Measurements from ENCODE around the gene SP2. TPM values are rescaled to one million over a fixed set of nuclear protein-coding genes. Genes with fewer than 3 reads are reported as not detected.

Gene SP2
- total RNA-seq, 1 donor from 2014 or later, result 19.4 TPM

- intact Hi-C loops (cut with DNase I), result no loop called here
- Histone ChIP-seq H3K4me3 (no peak overlapping the region), H3K27me3 (ENCODE audit: low read depth) (no peaks in the 10 kb centered on the region), H3K27ac (no peak overlapping the region), H3K36me3 (no peaks in the 10 kb centered on the region), H3K4me1 (no peaks in the 10 kb centered on the region), H3K9me3 (no peaks in the 10 kb centered on the region)
- ATAC-seq (no peak), DNase-seq (peak; percentile 12)
- no peak for TF ChIP-seq CTCF (IDR thresholded peaks at IDR 0.05)
These were observed 7.7 kb upstream of the SP2 start for GRCh38 chr17:47888293-47888692.

GRCh38 chr17:47889734-47890529, 6.1 kb upstream of the SP2 start:
- TF ChIP-seq CTCF (IDR thresholded peaks at IDR 0.05), result peak; percentile 98
- DNase-seq, result peak; percentile 92
- Histone ChIP-seq H3K27me3 (ENCODE audit: low read depth) (no peaks in the 10 kb centered on the region), H3K27ac (no peak overlapping the region), H3K9me3 (no peaks in the 10 kb centered on the region), H3K4me3 (no peak overlapping the region), H3K36me3 (no peaks in the 10 kb centered on the region), H3K4me1 (peaks cover 15% of the 10 kb centered on the region)
- intact Hi-C loops (cut with DNase I), result loop anchor here (5.0 kb wide), 1 partner anchor 48 kb away; the partner anchor contains the start of gene SCRN2
- peak; percentile 93 to 95 for ATAC-seq

- H3K36me3 ChIP-seq, result no peaks in the 10 kb centered on the region
- ATAC-seq (no peak), DNase-seq (peak; percentile 22)
- H3K4me1 ChIP-seq, result peaks cover 15% of the 10 kb centered on the region
- TF ChIP-seq CTCF (IDR thresholded peaks at IDR 0.05), result no peak
- H3K27me3 ChIP-seq (ENCODE audit: low read depth), result no peaks in the 10 kb centered on the region
- intact Hi-C loops (cut with DNase I), result loop anchor here (5.0 kb wide), 1 partner anchor 49 kb away; the partner anchor contains the start of gene SCRN2
- no peak overlapping the region for H3K27ac ChIP-seq
- no peaks in the 10 kb centered on the region for H3K9me3 ChIP-seq
- no peak overlapping the region for H3K4me3 ChIP-seq
These were observed 4.4 kb upstream of the SP2 start for GRCh38 chr17:47891545-47892088.

DNA sequence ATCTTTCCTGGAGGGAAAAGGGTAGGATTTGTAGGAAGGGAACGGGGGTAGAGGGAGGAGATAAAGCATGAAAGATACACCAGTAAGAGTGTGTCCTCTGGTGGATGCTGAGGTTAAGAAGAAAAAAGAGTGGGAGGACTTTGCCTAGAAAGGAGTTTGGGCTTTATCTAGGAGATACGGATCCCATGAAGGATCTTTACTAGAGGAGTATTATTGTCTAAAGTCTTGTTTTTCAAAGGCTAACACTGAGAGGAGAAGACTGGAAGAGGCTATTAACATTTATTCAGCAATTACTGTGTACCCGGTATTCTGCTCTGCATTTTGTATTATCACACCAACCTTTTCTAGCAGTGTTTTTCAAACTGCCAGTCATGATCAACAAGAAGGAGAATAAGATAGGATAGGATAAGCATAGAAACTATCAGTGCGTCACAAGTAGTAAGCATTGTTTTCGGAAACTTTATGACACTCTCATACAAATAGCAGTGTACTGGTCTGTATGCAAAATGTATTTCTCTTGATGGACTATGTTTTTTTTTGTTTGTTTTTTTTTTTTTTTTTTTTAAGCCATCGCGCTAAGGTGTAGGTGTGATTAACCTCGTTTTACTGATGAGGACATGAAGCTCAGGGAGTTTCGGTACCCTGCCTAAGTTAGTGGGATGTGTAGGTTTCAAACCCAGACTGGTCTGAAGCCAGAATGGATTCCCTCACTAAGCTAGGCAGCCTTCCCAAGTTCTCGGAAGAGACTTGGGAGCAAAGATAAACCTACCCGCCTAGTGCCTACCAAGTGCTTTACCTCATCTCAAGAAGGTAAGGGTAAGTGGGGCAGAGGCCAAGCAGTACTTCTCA, 1.3 kb upstream of the SP2 start:
- ATAC-seq (no peak), DNase-seq (no peak)
- Histone ChIP-seq H3K9me3 (no peaks in the 10 kb centered on the region), H3K27me3 (ENCODE audit: low read depth) (no peaks in the 10 kb centered on the region), H3K4me1 (peaks cover 34% of the 10 kb centered on the region), H3K27ac (peak overlapping the region; percentile 93), H3K36me3 (peaks cover 7% of the 10 kb centered on the region), H3K4me3 (peak overlapping the region; percentile 83)
- intact Hi-C loops (cut with DNase I), result loop anchor here (5.0 kb wide), 1 partner anchor 52 kb away; the partner anchor contains the start of gene SCRN2
- no peak for TF ChIP-seq CTCF (IDR thresholded peaks at IDR 0.05)

- intact Hi-C loops (cut with DNase I), result no loop called here
- H3K4me3 ChIP-seq, result peak overlapping the region; percentile 83
- no peaks in the 10 kb centered on the region for H3K27me3 ChIP-seq (ENCODE audit: low read depth)
- peaks cover 41% of the 10 kb centered on the region for H3K4me1 ChIP-seq
- peak overlapping the region; percentile 93 for H3K27ac ChIP-seq
- H3K36me3 ChIP-seq, result peaks cover 13% of the 10 kb centered on the region
- no peak for TF ChIP-seq CTCF (IDR thresholded peaks at IDR 0.05)
- ATAC-seq (peak; percentile 5 to 20), DNase-seq (peak; percentile 67)
- no peaks in the 10 kb centered on the region for H3K9me3 ChIP-seq
These were observed 635 bp upstream of the SP2 start for GRCh38 chr17:47895347-47895855.

All from lower lobe of right lung (tissue), 2 donors.